GM23338 (cell line): ENCODE data around the gene SLC25A44.

Source experiments
- EZH2 ChIP-seq: fragments of 200-600 bp; sonication (generic); IDR thresholded peaks from one replicate; pipeline ENCODE4 v1.8.0; 2017; ENCODE audit warnings: antibody characterized with exemption, mild to moderate bottlenecking, low read depth; ENCODE audit not compliant: unreplicated experiment
- POLR2AphosphoS5 ChIP-seq: IDR thresholded peaks from 2 replicates; pipeline ENCODE4 v1.6.1; 2016; ENCODE audit warnings: antibody characterized with exemption, low read depth
- REST ChIP-seq: IDR thresholded peaks from one replicate; pipeline ENCODE4 v1.6.1; 2018; ENCODE audit warnings: antibody characterized with exemption; ENCODE audit not compliant: unreplicated experiment
- TF ChIP-seq, protein P1 (sequence below), 2 experiments: fragments of 200-600 bp in 1 of 2; sonication (generic) in 1 of 2; conservative IDR thresholded peaks; 2 replicates each; pipeline versions ENCODE4 v1.5.1 to v1.6.1; 2016 to 2017; ENCODE audit warnings: antibody characterized with exemption in 2 of 2, low read depth in 2 of 2, mild to moderate bottlenecking in 2 of 2, moderate library complexity in 1 of 2

GRCh38 chr1:156232201-156232894 is 38.4 kb downstream of the SLC25A44 start:
- TF ChIP-seq, protein P1, sequence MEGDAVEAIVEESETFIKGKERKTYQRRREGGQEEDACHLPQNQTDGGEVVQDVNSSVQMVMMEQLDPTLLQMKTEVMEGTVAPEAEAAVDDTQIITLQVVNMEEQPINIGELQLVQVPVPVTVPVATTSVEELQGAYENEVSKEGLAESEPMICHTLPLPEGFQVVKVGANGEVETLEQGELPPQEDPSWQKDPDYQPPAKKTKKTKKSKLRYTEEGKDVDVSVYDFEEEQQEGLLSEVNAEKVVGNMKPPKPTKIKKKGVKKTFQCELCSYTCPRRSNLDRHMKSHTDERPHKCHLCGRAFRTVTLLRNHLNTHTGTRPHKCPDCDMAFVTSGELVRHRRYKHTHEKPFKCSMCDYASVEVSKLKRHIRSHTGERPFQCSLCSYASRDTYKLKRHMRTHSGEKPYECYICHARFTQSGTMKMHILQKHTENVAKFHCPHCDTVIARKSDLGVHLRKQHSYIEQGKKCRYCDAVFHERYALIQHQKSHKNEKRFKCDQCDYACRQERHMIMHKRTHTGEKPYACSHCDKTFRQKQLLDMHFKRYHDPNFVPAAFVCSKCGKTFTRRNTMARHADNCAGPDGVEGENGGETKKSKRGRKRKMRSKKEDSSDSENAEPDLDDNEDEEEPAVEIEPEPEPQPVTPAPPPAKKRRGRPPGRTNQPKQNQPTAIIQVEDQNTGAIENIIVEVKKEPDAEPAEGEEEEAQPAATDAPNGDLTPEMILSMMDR (conservative IDR thresholded peaks at IDR 0.05; ENCODE audit: low read depth in 2 of 2): no peak
- no peak for TF ChIP-seq POLR2AphosphoS5
- no peak for TF ChIP-seq EZH2
- TF ChIP-seq REST: no peak
